SK-N-SH treated with all-trans-retinoic acid at 6 μM for 48 hours (cell line): ENCODE results near the gene CACNA1H.

Experiments used
- ATAC-seq: fragments of 200-7000 bp; cut with Tn5 transposase; 3 replicates; pipeline ENCODE4 v1.9.1; 2020; ENCODE audit warnings: mild to moderate bottlenecking, moderate library complexity
- CREB5 ChIP-seq: fragments of 250-450 bp; sonication (Bioruptor Pico); IDR thresholded peaks from 2 replicates; pipeline ENCODE4 v1.5.1; 2020; ENCODE audit warnings: low read depth, mild to moderate bottlenecking, moderate library complexity
- CSRNP3 ChIP-seq: fragments of 250-450 bp; sonication (Bioruptor Pico); IDR thresholded peaks from 2 replicates; pipeline ENCODE4 v1.5.1; 2021; ENCODE audit warnings: mild to moderate bottlenecking, moderate library complexity
- ESRRG ChIP-seq: fragments of 250-450 bp; sonication (Bioruptor Pico); IDR thresholded peaks from 2 replicates; pipeline ENCODE4 v1.6.1; 2021; ENCODE audit warnings: mild to moderate bottlenecking
- GLIS3 ChIP-seq: fragments of 250-450 bp; sonication (Bioruptor Pico); IDR thresholded peaks from 2 replicates; pipeline ENCODE4 v1.5.0; 2020; ENCODE audit warnings: mild to moderate bottlenecking, moderate library complexity
- ISL1 ChIP-seq: fragments of 250-450 bp; sonication (Bioruptor Pico); IDR thresholded peaks from 2 replicates; pipeline ENCODE4 v2.1.2; 2022; ENCODE audit warnings: mild to moderate bottlenecking, moderate library complexity
- OSR1 ChIP-seq: fragments of 250-450 bp; sonication (Bioruptor Pico); IDR thresholded peaks from 2 replicates; pipeline ENCODE4 v1.8.0; 2022; ENCODE audit warnings: moderate library complexity, mild to moderate bottlenecking, inconsistent platforms
- PATZ1 ChIP-seq: fragments of 250-450 bp; sonication (Bioruptor Pico); IDR thresholded peaks from 2 replicates; pipeline ENCODE4 v1.8.0; 2020; ENCODE audit warnings: mild to moderate bottlenecking, moderate library complexity, borderline replicate concordance
- POU6F1 ChIP-seq: fragments of 250-450 bp; sonication (Bioruptor Pico); IDR thresholded peaks from 2 replicates; pipeline ENCODE4 v1.8.0; 2021; ENCODE audit warnings: low read depth, mild to moderate bottlenecking, moderate library complexity, borderline replicate concordance
- PPARA ChIP-seq: fragments of 250-450 bp; sonication (Bioruptor Pico); IDR thresholded peaks from 2 replicates; pipeline ENCODE4 v1.5.0; 2020; ENCODE audit warnings: mild to moderate bottlenecking, borderline replicate concordance
- TCF4 ChIP-seq: fragments of 250-450 bp; sonication (Bioruptor Pico); IDR thresholded peaks from 2 replicates; pipeline ENCODE4 v1.8.0; 2021; ENCODE audit warnings: mild to moderate bottlenecking, moderate library complexity, borderline replicate concordance
- ZFP3 ChIP-seq: fragments of 250-450 bp; sonication (Bioruptor Pico); IDR thresholded peaks from 2 replicates; pipeline ENCODE4 v1.5.0; 2020; ENCODE audit warnings: mild to moderate bottlenecking, moderate library complexity
- ZNF565 ChIP-seq: fragments of 450-650 bp; formaldehyde crosslinking; conservative IDR thresholded peaks from 2 replicates; pipeline ENCODE4 v1.5.0; 2020; ENCODE audit warnings: low read depth, mild to moderate bottlenecking, moderate library complexity
- ZNF70 ChIP-seq: fragments of 450-650 bp; formaldehyde crosslinking; IDR thresholded peaks from 2 replicates; pipeline ENCODE4 v1.5.0; 2020; ENCODE audit warnings: mild to moderate bottlenecking, moderate library complexity
- ZNF8 ChIP-seq: fragments of 450-650 bp; formaldehyde crosslinking; IDR thresholded peaks from 2 replicates; pipeline ENCODE4 v1.5.0; 2020; ENCODE audit warnings: mild to moderate bottlenecking, moderate library complexity

CACNA1H gene

GRCh38 chr16:1258225-1258600 is 105.3 kb downstream of the CACNA1H start (continued):
- no peak for TF ChIP-seq CREB5 (CRISPR knock-in tag)
- TF ChIP-seq ZNF565 (CRISPR knock-in tag) = no peak
- TF ChIP-seq ISL1 (CRISPR knock-in tag) = no peak
- TF ChIP-seq PATZ1 = no peak

GRCh38 chr16:1258906-1259759 is 106.2 kb downstream of the CACNA1H start:
- TF ChIP-seq ZFP3 (CRISPR knock-in tag) = no peak
- no peak for ATAC-seq

GRCh38 chr16:1259760-1260068 is 106.8 kb downstream of the CACNA1H start:
- ATAC-seq = no peak

GRCh38 chr16:1260101-1260680 is 107.3 kb downstream of the CACNA1H start:
- ATAC-seq = no peak
- TF ChIP-seq CSRNP3 (CRISPR knock-in tag) (no peak), CREB5 (CRISPR knock-in tag) (no peak), ZNF70 (no peak), GLIS3 (CRISPR knock-in tag) (no peak), TCF4 (CRISPR knock-in tag) (no peak)
- TF ChIP-seq, all 23 proteins: peak for 0

More at GRCh38 chr16:1259760-1260068, 106.8 kb downstream of the CACNA1H start:
- no peak for TF ChIP-seq ZNF565 (CRISPR knock-in tag)
- no peak for TF ChIP-seq OSR1 (CRISPR knock-in tag)
- no peak for TF ChIP-seq ZNF8
- TF ChIP-seq CREB5 (CRISPR knock-in tag) = no peak
- no peak for TF ChIP-seq ESRRG (CRISPR knock-in tag)
- TF ChIP-seq POU6F1 = no peak
- TF ChIP-seq CSRNP3 (CRISPR knock-in tag) = no peak
- no peak for TF ChIP-seq PPARA (CRISPR knock-in tag)
